ENCODE results near the gene RASEF.

DNA sequence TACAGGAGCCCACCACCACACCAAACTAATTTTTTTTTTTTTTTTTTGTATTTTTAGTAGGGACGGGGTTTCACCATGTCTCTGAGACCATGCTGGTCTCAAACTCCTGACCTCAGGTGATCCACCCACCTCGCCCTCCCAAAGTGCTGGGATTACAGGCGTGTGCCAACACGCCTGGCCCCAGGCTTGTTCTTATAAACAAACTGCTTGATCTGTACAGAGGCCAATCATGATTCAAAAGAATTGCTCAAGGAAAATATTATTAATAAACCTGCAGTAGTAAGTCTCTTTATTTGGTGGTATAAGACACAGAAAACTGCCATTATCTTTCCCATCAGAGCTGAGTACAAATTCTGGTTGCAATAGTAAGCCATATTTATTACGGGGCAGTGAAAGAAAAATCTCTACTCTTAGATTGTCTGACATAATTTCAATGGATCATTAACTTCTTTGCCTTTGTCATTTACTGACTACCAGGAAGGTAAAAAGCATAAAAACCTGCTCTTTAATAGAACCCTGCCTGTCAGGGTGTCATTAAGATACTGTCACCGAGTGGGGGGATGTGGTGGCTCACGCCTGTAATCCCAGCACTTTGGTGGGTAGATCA, 33.3 kb downstream of the RASEF start:
- TF ChIP-seq, protein P1, sequence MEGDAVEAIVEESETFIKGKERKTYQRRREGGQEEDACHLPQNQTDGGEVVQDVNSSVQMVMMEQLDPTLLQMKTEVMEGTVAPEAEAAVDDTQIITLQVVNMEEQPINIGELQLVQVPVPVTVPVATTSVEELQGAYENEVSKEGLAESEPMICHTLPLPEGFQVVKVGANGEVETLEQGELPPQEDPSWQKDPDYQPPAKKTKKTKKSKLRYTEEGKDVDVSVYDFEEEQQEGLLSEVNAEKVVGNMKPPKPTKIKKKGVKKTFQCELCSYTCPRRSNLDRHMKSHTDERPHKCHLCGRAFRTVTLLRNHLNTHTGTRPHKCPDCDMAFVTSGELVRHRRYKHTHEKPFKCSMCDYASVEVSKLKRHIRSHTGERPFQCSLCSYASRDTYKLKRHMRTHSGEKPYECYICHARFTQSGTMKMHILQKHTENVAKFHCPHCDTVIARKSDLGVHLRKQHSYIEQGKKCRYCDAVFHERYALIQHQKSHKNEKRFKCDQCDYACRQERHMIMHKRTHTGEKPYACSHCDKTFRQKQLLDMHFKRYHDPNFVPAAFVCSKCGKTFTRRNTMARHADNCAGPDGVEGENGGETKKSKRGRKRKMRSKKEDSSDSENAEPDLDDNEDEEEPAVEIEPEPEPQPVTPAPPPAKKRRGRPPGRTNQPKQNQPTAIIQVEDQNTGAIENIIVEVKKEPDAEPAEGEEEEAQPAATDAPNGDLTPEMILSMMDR (IDR thresholded peaks at IDR 0.05), result no peak
- TF ChIP-seq FOSL2 (IDR thresholded peaks at IDR 0.05) (no peak), FOSL2 (CRISPR knock-in tag; IDR thresholded peaks at IDR 0.05) (no peak), RFX5 (IDR thresholded peaks at IDR 0.05) (no peak), EP300 (IDR thresholded peaks at IDR 0.05) (no peak), CHD2 (IDR thresholded peaks at IDR 0.05; ENCODE audit: low read length, partially characterized antibody) (no peak), JUN (IDR thresholded peaks at IDR 0.05) (no peak), RARB (CRISPR knock-in tag; IDR thresholded peaks at IDR 0.05) (no peak), KDM1A (IDR thresholded peaks at IDR 0.05; ENCODE audit: low read depth) (no peak), POLR2A (IDR thresholded peaks at IDR 0.05; ENCODE audit: low read length) (no peak)
- TF ChIP-seq, protein P2, sequence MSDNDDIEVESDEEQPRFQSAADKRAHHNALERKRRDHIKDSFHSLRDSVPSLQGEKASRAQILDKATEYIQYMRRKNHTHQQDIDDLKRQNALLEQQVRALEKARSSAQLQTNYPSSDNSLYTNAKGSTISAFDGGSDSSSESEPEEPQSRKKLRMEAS (IDR thresholded peaks at IDR 0.05), result no peak
